ENCODE data around the gene UBE2D2. TPM values are rescaled to one million over a fixed set of nuclear protein-coding genes. Genes with fewer than 3 reads are reported as not detected.

Gene UBE2D2
- total and polyA plus RNA-seq, 9 donors = 66.8 to 230 (median 117) TPM

- no peaks in the 10 kb centered on the region for H3K9me3 ChIP-seq
- no peaks in the 10 kb centered on the region for H3K27me3 ChIP-seq
- intact Hi-C loops (cut with DNase I) = loop anchor here in 1 of 4 donors (5.0 kb wide), 1 partner anchor 46 kb away; no protein-coding TSS in a partner anchor
- DNase-seq = peak in 1 of 5 donors; percentile 24
- WGBS, 3 donors = 82 to 86% (median 84%) methylated on average over 3 of the region's 3 CpGs
- TF ChIP-seq CTCF (IDR thresholded peaks at IDR 0.05) (no peak), POLR2A (IDR thresholded peaks at IDR 0.05) (no peak), EP300 (IDR thresholded peaks at IDR 0.05) (no peak)
- no peaks in the 10 kb centered on the region for H3K36me3 ChIP-seq
- no peak overlapping the region for H3K27ac ChIP-seq
- no peak overlapping the region for H3K4me3 ChIP-seq
- peaks cover 6% of the 10 kb centered on the region for H3K4me1 ChIP-seq (ENCODE audit: insufficient read depth)
Measured at GRCh38 chr5:139646111-139646510, 85.0 kb downstream of the UBE2D2 start.

DNA sequence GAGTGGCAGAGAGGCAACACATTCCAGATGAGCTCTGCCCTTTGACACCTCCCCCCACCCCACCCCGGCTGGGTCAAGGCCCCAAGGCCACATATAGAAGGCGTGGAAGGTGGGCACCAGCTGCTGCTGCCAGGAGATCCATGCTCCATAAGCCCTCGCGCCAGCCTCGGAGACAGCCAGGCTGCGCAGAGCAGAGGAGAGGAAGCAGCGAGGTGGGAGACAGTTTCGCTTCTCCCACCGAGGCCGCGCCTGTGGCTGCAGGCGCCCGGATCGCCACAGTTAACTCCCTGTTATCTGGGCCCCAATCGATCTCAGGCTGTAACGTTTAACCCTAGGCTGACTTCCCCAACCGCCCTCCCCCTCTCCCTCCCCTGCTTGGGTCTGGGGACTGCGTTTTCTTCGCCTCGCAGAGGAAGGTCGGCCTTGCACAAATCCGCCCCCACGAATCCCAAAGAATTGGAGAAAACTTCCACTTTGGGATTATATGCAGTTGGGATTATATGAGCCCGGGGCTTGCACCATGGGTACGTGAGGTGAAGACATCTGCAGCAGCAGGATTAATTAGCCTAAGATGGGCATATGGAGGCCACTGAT is 85.9 kb downstream of the UBE2D2 start:
- DNase-seq = peak in 2 of 5 donors; percentile 33 to 39
- Histone ChIP-seq H3K4me1 (ENCODE audit: insufficient read depth) (peaks cover 8% of the 10 kb centered on the region), H3K9me3 (no peaks in the 10 kb centered on the region), H3K36me3 (no peaks in the 10 kb centered on the region), H3K27me3 (no peaks in the 10 kb centered on the region), H3K27ac (no peak overlapping the region), H3K4me3 (no peak overlapping the region)
- no peak for TF ChIP-seq CTCF (IDR thresholded peaks at IDR 0.05)
- TF ChIP-seq EP300 (IDR thresholded peaks at IDR 0.05) = no peak
- TF ChIP-seq POLR2A (IDR thresholded peaks at IDR 0.05) = no peak
- WGBS, 3 donors = 3 to 21% (median 5%) methylated on average over 25 of the region's 25 CpGs
- intact Hi-C loops (cut with DNase I) = loop anchor here in 1 of 4 donors (5.0 kb wide), 1 partner anchor 45 kb away; no protein-coding TSS in a partner anchor

DNA sequence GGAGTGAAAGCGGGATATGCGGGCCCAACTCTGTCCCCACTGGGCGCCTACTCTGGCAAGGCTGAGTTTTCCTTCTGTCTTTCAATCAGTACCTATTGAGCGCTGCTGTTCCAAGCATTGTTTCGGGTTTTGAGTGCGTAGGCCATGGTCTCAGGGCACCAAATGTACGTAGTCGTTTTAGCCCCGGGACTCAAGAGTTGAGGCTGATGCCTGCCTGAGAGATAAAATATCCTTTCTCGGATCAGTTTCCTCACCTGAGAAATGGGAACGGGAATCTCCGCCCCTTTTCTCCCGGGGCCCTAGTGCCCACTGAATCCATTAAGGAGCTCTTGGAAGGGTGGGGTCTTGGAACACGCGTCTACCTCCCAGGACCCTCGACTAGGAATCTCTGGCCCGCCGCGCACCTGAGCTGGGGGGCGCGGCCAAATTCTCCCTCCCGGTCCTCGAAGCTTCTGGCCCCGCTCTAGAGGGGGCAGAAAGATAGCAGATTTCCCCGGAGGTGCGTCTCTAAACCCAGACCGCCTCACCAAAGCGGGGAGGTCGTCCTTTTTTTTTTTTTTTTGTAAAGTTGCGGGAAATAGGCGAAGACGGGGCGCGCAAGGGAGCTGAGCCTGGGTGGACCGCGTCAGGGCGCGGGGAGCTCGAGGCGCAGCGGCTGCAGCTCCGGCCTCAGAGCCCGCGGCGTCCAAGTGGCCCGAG is 86.5 kb downstream of the UBE2D2 start:
- Histone ChIP-seq H3K4me1 (ENCODE audit: insufficient read depth) (peaks cover 9% of the 10 kb centered on the region), H3K9me3 (no peaks in the 10 kb centered on the region), H3K36me3 (no peaks in the 10 kb centered on the region), H3K27ac (no peak overlapping the region), H3K4me3 (peak overlapping the region; percentile 49), H3K27me3 (no peaks in the 10 kb centered on the region)
- peak in 2 of 5 donors; percentile 17 for DNase-seq
- no peak for TF ChIP-seq POLR2A (IDR thresholded peaks at IDR 0.05)
- TF ChIP-seq EP300 (IDR thresholded peaks at IDR 0.05) = no peak
- no peak for TF ChIP-seq CTCF (IDR thresholded peaks at IDR 0.05)
- 8 to 11% (median 9%) methylated on average over 31 to 46 of the region's 46 CpGs for WGBS, 3 donors
- intact Hi-C loops (cut with DNase I) = loop anchor here in 1 of 4 donors (5.0 kb wide), 1 partner anchor 45 kb away; no protein-coding TSS in a partner anchor

- Histone ChIP-seq H3K27ac (peak within 1 kb of the TSS in 1 of 2 donors; percentile 38), H3K4me1 (ENCODE audit: insufficient read depth) (peaks cover 12% of the 10 kb centered on the region), H3K36me3 (no peaks in the 10 kb centered on the region), H3K9me3 (no peaks in the 10 kb centered on the region), H3K4me3 (peak within 1 kb of the TSS; percentile 49), H3K27me3 (peaks cover 2% of the 10 kb centered on the region)
- TF ChIP-seq EP300 (IDR thresholded peaks at IDR 0.05) (no peak), POLR2A (IDR thresholded peaks at IDR 0.05) (peak; percentile 12)
- DNase-seq = peak; percentile 49 to 80 (median 75)
- WGBS, 3 donors = 1% methylated on average over 58 to 106 of the region's 106 CpGs
- intact Hi-C loops (cut with DNase I) = loop anchor here in 1 of 4 donors (5.0 kb wide), 1 partner anchor 44 kb away; no protein-coding TSS in a partner anchor
Measured at GRCh38 chr5:139648205-139649081, 87.3 kb downstream of the UBE2D2 start, which contains the start of gene CXXC5. TSS of gene CXXC5 (plus strand) at chr5:139648349. CDS start at chr5:139680524, 32,175 bp downstream.

Measured in ovary (tissue), 9 donors.